VCaP (cell line): Measurements from ENCODE around the gene FCRLB.

Source experiments
- H3K27ac ChIP-seq: fragments of 450-650 bp; 2 replicates; pipeline ENCODE4 v1.5.1; 2017
- TF ChIP-seq, protein P1 (sequence below): fragments of 450-650 bp; conservative IDR thresholded peaks from 2 replicates; pipeline ENCODE4 v1.5.1; 2017; ENCODE audit warnings: mild to moderate bottlenecking, moderate library complexity

Gene FCRLB

DNA sequence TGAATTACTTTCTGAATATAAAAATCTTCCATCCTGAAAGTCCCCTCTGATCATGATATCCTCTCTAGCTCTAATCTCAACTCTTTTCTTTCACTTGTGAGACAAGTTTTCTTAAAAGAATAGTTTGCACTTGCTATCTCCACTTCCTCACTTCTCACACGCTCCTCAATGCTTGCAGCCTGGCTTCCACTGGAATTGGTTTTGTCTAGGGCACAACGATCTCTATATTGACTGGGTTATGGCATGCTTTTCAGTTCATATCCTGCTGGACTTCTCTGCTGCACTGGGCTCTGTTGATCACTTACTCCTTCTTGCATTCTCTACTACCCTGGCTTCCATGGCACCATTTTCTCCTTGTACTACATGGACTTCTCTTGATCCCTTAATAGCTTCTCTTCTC is 13.8 kb upstream of the FCRLB start:
- TF ChIP-seq, protein P1, sequence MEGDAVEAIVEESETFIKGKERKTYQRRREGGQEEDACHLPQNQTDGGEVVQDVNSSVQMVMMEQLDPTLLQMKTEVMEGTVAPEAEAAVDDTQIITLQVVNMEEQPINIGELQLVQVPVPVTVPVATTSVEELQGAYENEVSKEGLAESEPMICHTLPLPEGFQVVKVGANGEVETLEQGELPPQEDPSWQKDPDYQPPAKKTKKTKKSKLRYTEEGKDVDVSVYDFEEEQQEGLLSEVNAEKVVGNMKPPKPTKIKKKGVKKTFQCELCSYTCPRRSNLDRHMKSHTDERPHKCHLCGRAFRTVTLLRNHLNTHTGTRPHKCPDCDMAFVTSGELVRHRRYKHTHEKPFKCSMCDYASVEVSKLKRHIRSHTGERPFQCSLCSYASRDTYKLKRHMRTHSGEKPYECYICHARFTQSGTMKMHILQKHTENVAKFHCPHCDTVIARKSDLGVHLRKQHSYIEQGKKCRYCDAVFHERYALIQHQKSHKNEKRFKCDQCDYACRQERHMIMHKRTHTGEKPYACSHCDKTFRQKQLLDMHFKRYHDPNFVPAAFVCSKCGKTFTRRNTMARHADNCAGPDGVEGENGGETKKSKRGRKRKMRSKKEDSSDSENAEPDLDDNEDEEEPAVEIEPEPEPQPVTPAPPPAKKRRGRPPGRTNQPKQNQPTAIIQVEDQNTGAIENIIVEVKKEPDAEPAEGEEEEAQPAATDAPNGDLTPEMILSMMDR = no peak
- no peak overlapping the region for H3K27ac ChIP-seq

DNA sequence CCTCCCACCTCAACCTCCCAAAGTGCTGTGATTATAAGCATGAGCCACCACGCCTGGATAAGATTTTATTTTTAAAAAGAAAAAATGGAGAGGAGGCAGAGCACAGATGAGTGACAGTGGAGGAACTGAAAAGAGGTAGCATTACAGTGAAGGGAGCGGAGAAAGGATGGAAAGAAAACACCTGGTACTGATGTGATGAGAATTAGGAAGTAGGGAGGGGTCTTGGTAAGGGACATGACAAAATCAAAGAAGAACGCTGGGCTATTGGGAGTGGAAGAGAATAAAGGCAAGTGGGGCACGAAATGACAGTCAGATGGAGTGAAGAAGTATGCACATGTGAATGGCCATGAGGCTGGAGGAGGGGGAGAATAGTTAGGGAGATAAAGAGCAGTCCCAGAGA is 12.0 kb upstream of the FCRLB start:
- TF ChIP-seq, protein P1 = no peak
- no peak overlapping the region for H3K27ac ChIP-seq

DNA sequence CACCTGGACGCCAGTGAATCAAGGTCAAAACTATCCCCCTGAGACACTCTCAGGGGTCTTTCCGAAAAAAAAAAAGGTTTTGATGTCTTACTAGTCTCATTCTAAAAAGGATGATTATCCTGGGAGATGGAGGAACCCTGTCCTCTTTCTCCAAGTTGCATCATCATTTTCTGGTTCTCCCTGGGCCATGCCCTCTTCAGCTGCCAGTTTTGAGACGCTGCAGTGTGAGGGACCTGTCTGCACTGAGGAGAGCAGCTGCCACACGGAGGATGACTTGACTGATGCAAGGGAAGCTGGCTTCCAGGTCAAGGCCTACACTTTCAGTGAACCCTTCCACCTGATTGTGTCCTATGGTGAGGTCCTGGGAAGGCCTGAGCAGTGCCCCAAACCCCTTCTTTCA is 10.8 kb upstream of the FCRLB start:
- H3K27ac ChIP-seq = no peak overlapping the region
- TF ChIP-seq, protein P1 = no peak

DNA sequence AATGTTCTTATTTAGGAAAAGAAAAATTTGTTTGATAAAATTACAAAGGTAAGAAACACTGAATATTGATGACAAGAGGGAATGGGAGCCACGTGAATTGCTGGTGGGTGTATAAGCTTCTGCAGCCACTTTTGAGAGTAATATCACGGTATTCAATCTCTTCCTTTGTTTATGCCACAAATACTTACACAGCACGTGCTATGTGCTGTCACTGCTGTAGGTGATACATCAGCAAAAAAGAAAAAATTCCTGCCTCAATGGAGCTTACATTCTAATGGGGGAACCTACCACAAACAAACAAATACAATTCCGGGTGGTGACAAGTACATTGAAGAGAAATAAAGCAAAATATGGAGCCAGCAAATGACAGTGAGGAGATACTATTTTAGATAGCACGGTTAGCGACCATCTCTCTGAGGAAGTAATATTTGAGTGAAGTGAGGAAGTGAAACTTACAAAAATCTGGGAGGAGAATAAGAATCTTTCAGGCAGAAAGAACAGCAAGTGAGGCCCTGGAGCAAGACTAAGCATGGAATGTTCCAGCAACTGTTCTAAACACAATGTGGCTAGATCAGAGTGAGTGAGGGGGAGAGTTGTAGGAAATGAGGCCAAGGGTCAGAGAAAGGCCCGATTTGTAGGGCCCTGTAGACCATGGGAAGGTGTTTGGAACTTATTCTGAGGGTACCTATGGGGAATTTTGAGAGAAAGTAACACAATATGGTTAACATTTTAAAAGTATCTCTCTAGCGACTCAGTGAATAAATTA is 2.6 kb upstream of the FCRLB start:
- H3K27ac ChIP-seq = no peak overlapping the region
- TF ChIP-seq, protein P1 = no peak

DNA sequence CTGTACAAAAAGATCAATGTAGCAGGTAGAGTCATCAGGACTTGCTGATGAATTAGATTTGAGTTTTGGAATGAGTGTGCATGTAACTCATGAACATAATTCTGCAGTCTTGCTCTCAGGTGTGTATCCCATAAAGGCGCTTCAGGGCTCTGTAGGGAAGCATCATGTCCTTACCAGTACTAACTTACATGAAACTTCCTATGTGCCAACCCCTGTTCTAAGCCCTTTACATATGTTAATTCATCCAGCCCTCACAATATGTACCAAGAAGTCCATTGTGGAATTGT is 2.1 kb upstream of the FCRLB start:
- TF ChIP-seq, protein P1 = no peak
- H3K27ac ChIP-seq = no peak overlapping the region

DNA sequence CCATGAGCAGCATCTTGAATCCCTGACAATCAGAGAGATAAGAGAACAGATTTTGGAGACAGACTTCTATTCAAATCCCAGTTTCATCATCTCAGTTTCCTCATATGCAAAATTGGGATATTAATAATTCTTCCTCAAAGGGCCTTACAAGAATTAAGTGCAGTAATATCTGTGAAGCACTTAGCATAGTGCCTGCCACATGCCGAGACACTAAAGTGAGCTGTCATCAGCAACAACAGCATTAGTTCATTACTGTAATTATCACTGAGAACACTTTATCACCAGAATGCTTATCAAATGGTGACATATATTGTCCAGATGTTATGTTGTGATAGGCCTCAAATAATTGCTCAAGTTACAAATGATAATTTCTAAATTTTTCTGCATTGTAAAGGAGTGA is 922 bp upstream of the FCRLB start:
- TF ChIP-seq, protein P1 = no peak
- no peak overlapping the region for H3K27ac ChIP-seq

DNA sequence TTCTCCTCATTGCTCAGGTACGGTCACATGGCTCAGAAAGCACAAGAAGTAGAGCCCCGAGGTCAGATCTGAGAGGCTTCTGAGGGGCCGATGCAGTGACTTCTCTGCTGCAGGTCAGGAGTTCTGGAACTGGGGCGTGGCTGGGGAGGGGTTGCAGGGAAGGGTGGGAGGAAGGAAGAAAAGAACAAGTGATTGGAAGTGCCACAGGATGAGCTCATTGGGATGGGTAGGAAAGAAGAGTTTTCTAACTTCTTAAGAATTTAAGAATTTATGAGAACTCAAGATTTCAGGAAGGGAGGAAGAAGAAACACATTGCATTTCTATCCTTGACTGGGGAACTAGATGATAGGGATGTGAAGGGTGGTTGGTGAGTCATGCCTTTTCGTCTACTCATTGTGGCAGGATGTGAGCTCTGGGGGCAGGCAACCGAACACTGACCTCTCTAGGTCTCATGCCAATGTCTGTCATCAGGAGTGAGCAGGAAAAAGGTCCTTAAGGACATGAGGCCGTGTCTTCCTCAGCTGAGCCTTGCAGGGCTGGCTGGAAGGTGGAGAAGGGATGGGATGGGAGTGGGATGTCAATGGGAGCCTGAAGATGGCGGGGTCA is 497 bp downstream of the FCRLB start:
- TF ChIP-seq, protein P1 = no peak
- no peak overlapping the region for H3K27ac ChIP-seq
